ENCODE results near the gene HOXC10.

Gene HOXC10

GRCh38 chr12:54020591-54021405 is 35.9 kb downstream of the HOXC10 start:
- in situ Hi-C loops (cut with MboI; ENCODE audit: low sequenced_read_pairs, unreplicated experiment), result loop anchor here (10.0 kb wide), 1 partner anchor 174 kb away; no protein-coding TSS in a partner anchor
- no peak for DNase-seq (ENCODE audit: low spot score)
- no peak for TF ChIP-seq CTCF (IDR thresholded peaks at IDR 0.05; ENCODE audit: borderline replicate concordance, control extremely low read depth, extremely low read depth, insufficient read depth, missing control alignments)

GRCh38 chr12:54021432-54022013 is 36.6 kb downstream of the HOXC10 start:
- in situ Hi-C loops (cut with MboI; ENCODE audit: low sequenced_read_pairs, unreplicated experiment), result loop anchor here (10.0 kb wide), 1 partner anchor 173 kb away; no protein-coding TSS in a partner anchor
- TF ChIP-seq CTCF (IDR thresholded peaks at IDR 0.05; ENCODE audit: borderline replicate concordance, control extremely low read depth, extremely low read depth, insufficient read depth, missing control alignments), result peak; percentile 46
- DNase-seq (ENCODE audit: low spot score), result peak; percentile 68

- in situ Hi-C loops (cut with MboI; ENCODE audit: low sequenced_read_pairs, unreplicated experiment), result loop anchor here (10.0 kb wide), 1 partner anchor 172 kb away; no protein-coding TSS in a partner anchor
- DNase-seq (ENCODE audit: low spot score), result no peak
- TF ChIP-seq CTCF (IDR thresholded peaks at IDR 0.05; ENCODE audit: borderline replicate concordance, control extremely low read depth, extremely low read depth, insufficient read depth, missing control alignments), result no peak
Observed at GRCh38 chr12:54022960-54023884, 38.3 kb downstream of the HOXC10 start.

- TF ChIP-seq CTCF (IDR thresholded peaks at IDR 0.05; ENCODE audit: borderline replicate concordance, control extremely low read depth, extremely low read depth, insufficient read depth, missing control alignments), result no peak
- in situ Hi-C loops (cut with MboI; ENCODE audit: low sequenced_read_pairs, unreplicated experiment), result loop anchor here (10.0 kb wide), 1 partner anchor 171 kb away; no protein-coding TSS in a partner anchor
- DNase-seq (ENCODE audit: low spot score), result no peak
Observed at GRCh38 chr12:54024127-54024526, 39.2 kb downstream of the HOXC10 start.

GRCh38 chr12:54024581-54025305 is 39.8 kb downstream of the HOXC10 start:
- TF ChIP-seq CTCF (IDR thresholded peaks at IDR 0.05; ENCODE audit: borderline replicate concordance, control extremely low read depth, extremely low read depth, insufficient read depth, missing control alignments), result no peak
- in situ Hi-C loops (cut with MboI; ENCODE audit: low sequenced_read_pairs, unreplicated experiment), result loop anchor here (10.0 kb wide), 1 partner anchor 170 kb away; no protein-coding TSS in a partner anchor
- DNase-seq (ENCODE audit: low spot score), result no peak

Measured in GM13976 (cell line).